OCI-LY7 (cell line): ENCODE data around the gene TTLL5. TPM values are rescaled to one million over a fixed set of nuclear protein-coding genes. Genes with fewer than 3 reads are reported as not detected.
"Not testable (repeated sequence)": the region's sequence is repeated elsewhere in the genome, so short reads cannot be mapped to it uniquely, and the experiment has no call there.

ENCODE experiments used
- BruUV-seq: library from RNA; stranded (reverse); fragments of 400-500 nt; replicated peaks from 2 replicates; lab custom pipeline; 2021; lab: Mats Ljungman, UMichigan
- CTCF ChIA-PET: fragments of 300-600 bp; sonication (Branson Sonifier 250); formaldehyde crosslinking; loops from one replicate; lab custom pipeline; 2022; ENCODE audit warnings: antibody characterized with exemption; ENCODE audit not compliant: unreplicated experiment; lab: Charles Lee
- POLR2A ChIA-PET: fragments of 300-600 bp; sonication (Branson Sonifier 250); formaldehyde crosslinking; loops from one replicate; lab custom pipeline; 2022; ENCODE audit warnings: antibody characterized with exemption; lab: Charles Lee
- DNase-seq: peaks from one replicate; pipeline ENCODE4 v3.0.0-alpha.2; 2015; ENCODE audit warnings: low spot score
- H2AFZ ChIP-seq: fragments of 200-600 bp; sonication (generic), shearing (Covaris generic); 2 replicates; pipeline ENCODE4 v1.6.1; 2014; ENCODE audit warnings: mild to moderate bottlenecking, antibody characterized with exemption, low read length, moderate library complexity
- H3K27ac ChIP-seq: fragments of 200-600 bp; sonication (generic); 2 replicates; pipeline ENCODE4 v1.5.1; 2014; ENCODE audit warnings: mixed run types, low read depth, mild to moderate bottlenecking, moderate library complexity, low read length, inconsistent platforms; ENCODE audit not compliant: poor library complexity, severe bottlenecking
- H3K36me3 ChIP-seq: fragments of 200-600 bp; sonication (generic); 2 replicates; pipeline ENCODE4 v1.6.1; 2014; ENCODE audit warnings: mild to moderate bottlenecking, antibody characterized with exemption, low read length, moderate library complexity, mixed read lengths; ENCODE audit not compliant: insufficient read depth
- H3K4me1 ChIP-seq: fragments of 200-600 bp; sonication (generic); 2 replicates; pipeline ENCODE4 v1.5.1; 2014; ENCODE audit warnings: mild to moderate bottlenecking, low read length; ENCODE audit not compliant: insufficient read depth, poor library complexity, severe bottlenecking
- H3K4me2 ChIP-seq: fragments of 200-600 bp; sonication (generic); 2 replicates; pipeline ENCODE4 v1.6.1; 2014; ENCODE audit warnings: mild to moderate bottlenecking, low read length
- H3K4me3 ChIP-seq: fragments of 200-600 bp; sonication (generic); 2 replicates; pipeline ENCODE4 v1.5.1; 2014; ENCODE audit warnings: mild to moderate bottlenecking, low read depth, low read length; ENCODE audit not compliant: poor library complexity, severe bottlenecking
- H3K79me2 ChIP-seq: fragments of 200-600 bp; sonication (generic); 2 replicates; pipeline ENCODE4 v1.6.1; 2016; ENCODE audit warnings: low read depth, mild to moderate bottlenecking, low read length, moderate library complexity, mixed read lengths; ENCODE audit not compliant: insufficient read depth
- H3K9me2 ChIP-seq: fragments of 200-600 bp; sonication (generic); 2 replicates; pipeline ENCODE4 v1.6.1; 2016; ENCODE audit warnings: mild to moderate bottlenecking, low read length, mixed read lengths; ENCODE audit not compliant: insufficient read depth
- H3K9me3 ChIP-seq: fragments of 200-600 bp; sonication (generic); 2 replicates; pipeline ENCODE4 v1.6.1; 2014; ENCODE audit warnings: mild to moderate bottlenecking, mixed run types, low read length, mixed read lengths
- H4K20me1 ChIP-seq: fragments of 200-600 bp; sonication (generic); 2 replicates; pipeline ENCODE4 v1.6.1; 2014; ENCODE audit warnings: mild to moderate bottlenecking, antibody characterized with exemption, low read length, moderate library complexity, mixed read lengths; ENCODE audit not compliant: insufficient read depth
- CTCF ChIP-seq: fragments of 200-600 bp; sonication (generic); conservative IDR thresholded peaks from 2 replicates; pipeline ENCODE4 v1.5.1; 2014; ENCODE audit warnings: mild to moderate bottlenecking, antibody characterized with exemption, low read length, moderate library complexity, mixed read lengths
- EZH2phosphoT487 ChIP-seq: fragments of 200-600 bp; sonication (generic); IDR thresholded peaks from 2 replicates; pipeline ENCODE4 v1.6.1; 2018; ENCODE audit warnings: low read depth, borderline replicate concordance, mild to moderate bottlenecking, mixed run types, antibody characterized with exemption, low read length, moderate library complexity, mixed read lengths
- intact Hi-C: fragments of 100-400 bp; cut with micrococcal nuclease; formaldehyde crosslinking; loops from one replicate; pipeline ENCODE4 v1.10.0; 2022; ENCODE audit not compliant: unreplicated experiment
- total RNA-seq, 2 experiments: library from RNA; depleted of rRNA in 1 of 2; stranded (reverse); fragments of >200 nt in 1 of 2; shearing (Covaris generic) in 1 of 2; gene quantifications; 2 replicates each; pipeline ENCODE4 v1.2.3, GENCODE V29; 2014 to 2022

TTLL5 gene
- total RNA-seq, 2 experiments from 2014 or later, result 34.3 to 55.6 TPM

GRCh38 chr14:75842551-75842950, 181.5 kb downstream of the TTLL5 start:
- peaks cover 4% of the 10 kb centered on the region; the same call in 1 of the 2 replicates for H3K36me3 ChIP-seq
- H3K79me2 ChIP-seq, result no peaks in the 10 kb centered on the region
- H3K4me2 ChIP-seq, result no peak overlapping the region
- no peaks in the 10 kb centered on the region for H3K9me2 ChIP-seq
- ChIA-PET CTCF (no interaction called here), POLR2A (interaction anchor here (1.1 kb wide), 1 partner anchor 11 kb away, joined by 3 read pairs; no protein-coding TSS in a partner anchor)
- no peaks in the 10 kb centered on the region for H3K9me3 ChIP-seq
- no peak overlapping the region for H3K4me3 ChIP-seq
- no peaks in the 10 kb centered on the region for H4K20me1 ChIP-seq
- no TSS peak for BruUV-seq
- H3K4me1 ChIP-seq, result no peaks in the 10 kb centered on the region
- TF ChIP-seq EZH2phosphoT487, result no peak
- TF ChIP-seq CTCF, result no peak
- H2AFZ ChIP-seq, result no peak overlapping the region
- intact Hi-C loops, result no loop called here
- no peak for DNase-seq
- no peak overlapping the region for H3K27ac ChIP-seq

- H3K27ac ChIP-seq, result no peak overlapping the region
- H3K4me1 ChIP-seq, result no peaks in the 10 kb centered on the region
- POLR2A ChIA-PET, result no interaction called here
- TF ChIP-seq CTCF, result no peak
- no peak for TF ChIP-seq EZH2phosphoT487
- H3K79me2 ChIP-seq, result no peaks in the 10 kb centered on the region
- H3K36me3 ChIP-seq, result no peaks in the 10 kb centered on the region
- CTCF ChIA-PET, result no interaction called here
- intact Hi-C loops, result no loop called here
- no peaks in the 10 kb centered on the region for H3K9me2 ChIP-seq
- no TSS peak for BruUV-seq
- DNase-seq, result no peak
- H3K4me3 ChIP-seq, result no peak overlapping the region
- H3K9me3 ChIP-seq, result no peaks in the 10 kb centered on the region
- H2AFZ ChIP-seq, result no peak overlapping the region
- H3K4me2 ChIP-seq, result no peak overlapping the region
- H4K20me1 ChIP-seq, result no peaks in the 10 kb centered on the region
Observed at GRCh38 chr14:75844486-75844885, 183.4 kb downstream of the TTLL5 start.

- H3K9me2 ChIP-seq, result no peaks in the 10 kb centered on the region
- no peaks in the 10 kb centered on the region for H4K20me1 ChIP-seq
- H2AFZ ChIP-seq, result no peak overlapping the region
- no peaks in the 10 kb centered on the region for H3K9me3 ChIP-seq
- H3K4me2 ChIP-seq, result no peak overlapping the region
- no peak overlapping the region for H3K27ac ChIP-seq
- TF ChIP-seq CTCF (no peak), EZH2phosphoT487 (no peak)
- DNase-seq, result no peak
- no peaks in the 10 kb centered on the region for H3K4me1 ChIP-seq
- no TSS peak for BruUV-seq
- ChIA-PET CTCF (no interaction called here), POLR2A (no interaction called here)
- H3K79me2 ChIP-seq, result no peaks in the 10 kb centered on the region
- intact Hi-C loops, result no loop called here
- no peaks in the 10 kb centered on the region for H3K36me3 ChIP-seq
- no peak overlapping the region for H3K4me3 ChIP-seq
Observed at GRCh38 chr14:75845136-75845804, 184.2 kb downstream of the TTLL5 start.

GRCh38 chr14:75846694-75847093, 185.6 kb downstream of the TTLL5 start:
- H3K4me1 ChIP-seq, BruUV-seq, H3K79me2 ChIP-seq, H4K20me1 ChIP-seq, H3K9me2 ChIP-seq, DNase-seq, H3K27ac ChIP-seq, CTCF ChIA-PET, intact Hi-C loops, H3K9me3 ChIP-seq, H2AFZ ChIP-seq, H3K36me3 ChIP-seq, H3K4me3 ChIP-seq, H3K4me2 ChIP-seq: not testable (repeated sequence)
- POLR2A ChIA-PET, result interaction anchor here (0.7 kb wide), 2 partner anchors 715 to 864 kb away, joined by 3 to 4 read pairs; no protein-coding TSS in a partner anchor
